Measurements from ENCODE around the gene CLPTM1.
"Not testable (repeated sequence)": the region's sequence is repeated elsewhere in the genome, so short reads cannot be mapped to it uniquely, and the experiment has no call there.

CLPTM1 gene

DNA sequence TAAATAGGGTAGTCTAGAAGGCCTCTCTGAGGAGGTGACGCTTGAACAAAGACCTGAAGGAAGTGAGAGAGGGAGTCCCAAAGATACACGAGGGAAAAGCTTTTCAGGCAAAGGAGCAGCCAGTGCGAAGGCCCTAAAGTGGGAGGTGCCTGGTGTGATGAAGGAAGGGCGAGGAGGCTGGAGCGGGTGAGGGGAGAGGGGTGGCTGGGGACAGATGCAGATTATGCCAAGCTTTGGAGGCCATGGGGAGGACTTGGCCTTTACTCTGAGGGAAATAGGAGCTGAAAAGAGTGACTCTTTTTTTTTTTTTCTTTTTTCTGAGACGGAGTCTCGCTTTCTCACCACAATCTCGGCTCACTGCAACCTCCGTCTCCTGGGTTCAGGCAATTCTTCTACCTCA, 2.9 kb downstream of the CLPTM1 start:
- Histone ChIP-seq H3K27ac (no peak overlapping the region), H3K4me3 (no peak overlapping the region)
- no peak for DNase-seq (ENCODE audit: low spot score)
- TF ChIP-seq, protein P1, sequence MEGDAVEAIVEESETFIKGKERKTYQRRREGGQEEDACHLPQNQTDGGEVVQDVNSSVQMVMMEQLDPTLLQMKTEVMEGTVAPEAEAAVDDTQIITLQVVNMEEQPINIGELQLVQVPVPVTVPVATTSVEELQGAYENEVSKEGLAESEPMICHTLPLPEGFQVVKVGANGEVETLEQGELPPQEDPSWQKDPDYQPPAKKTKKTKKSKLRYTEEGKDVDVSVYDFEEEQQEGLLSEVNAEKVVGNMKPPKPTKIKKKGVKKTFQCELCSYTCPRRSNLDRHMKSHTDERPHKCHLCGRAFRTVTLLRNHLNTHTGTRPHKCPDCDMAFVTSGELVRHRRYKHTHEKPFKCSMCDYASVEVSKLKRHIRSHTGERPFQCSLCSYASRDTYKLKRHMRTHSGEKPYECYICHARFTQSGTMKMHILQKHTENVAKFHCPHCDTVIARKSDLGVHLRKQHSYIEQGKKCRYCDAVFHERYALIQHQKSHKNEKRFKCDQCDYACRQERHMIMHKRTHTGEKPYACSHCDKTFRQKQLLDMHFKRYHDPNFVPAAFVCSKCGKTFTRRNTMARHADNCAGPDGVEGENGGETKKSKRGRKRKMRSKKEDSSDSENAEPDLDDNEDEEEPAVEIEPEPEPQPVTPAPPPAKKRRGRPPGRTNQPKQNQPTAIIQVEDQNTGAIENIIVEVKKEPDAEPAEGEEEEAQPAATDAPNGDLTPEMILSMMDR (IDR thresholded peaks at IDR 0.05), result no peak

GRCh38 chr19:44959691-44960090, 4.5 kb downstream of the CLPTM1 start:
- Histone ChIP-seq H3K27ac (no peak overlapping the region), H3K4me3 (no peak overlapping the region)
- TF ChIP-seq, protein P1 (IDR thresholded peaks at IDR 0.05), result no peak
- DNase-seq (ENCODE audit: low spot score), result no peak

GRCh38 chr19:44960906-44961728, 5.9 kb downstream of the CLPTM1 start:
- Histone ChIP-seq H3K27ac (no peak overlapping the region), H3K4me3 (no peak overlapping the region)
- DNase-seq (ENCODE audit: low spot score), result no peak
- TF ChIP-seq, protein P1 (IDR thresholded peaks at IDR 0.05), result no peak

GRCh38 chr19:44961821-44962220, 6.6 kb downstream of the CLPTM1 start:
- H3K27ac ChIP-seq, result no peak overlapping the region
- TF ChIP-seq, protein P1 (IDR thresholded peaks at IDR 0.05), result no peak
- H3K4me3 ChIP-seq, result no peak overlapping the region
- DNase-seq (ENCODE audit: low spot score), result no peak

GRCh38 chr19:44968118-44968517, 12.9 kb downstream of the CLPTM1 start:
- DNase-seq (ENCODE audit: low spot score), result no peak
- Histone ChIP-seq H3K4me3 (no peak overlapping the region), H3K27ac (no peak overlapping the region)
- TF ChIP-seq, protein P1 (IDR thresholded peaks at IDR 0.05), result no peak

DNA sequence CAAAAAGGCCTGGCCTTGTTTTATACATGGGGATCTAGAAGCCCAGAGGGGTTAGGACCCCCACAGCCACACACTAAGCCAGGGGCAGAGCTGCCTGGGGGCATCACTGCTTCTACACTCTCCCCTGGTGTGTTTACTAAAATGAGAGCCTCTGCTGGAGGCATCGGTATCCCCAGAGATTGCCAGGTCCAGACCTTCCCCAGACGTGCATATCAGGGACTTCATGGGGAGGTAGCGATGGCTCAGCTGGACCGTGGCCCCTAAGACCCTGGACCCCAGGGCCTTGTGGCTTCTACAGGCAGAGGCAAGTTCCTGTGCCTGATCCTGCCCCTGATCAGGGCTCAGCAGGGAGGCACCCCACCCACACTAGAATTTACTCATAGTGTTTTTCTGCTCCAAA, 13.5 kb downstream of the CLPTM1 start:
- Histone ChIP-seq H3K27ac (no peak overlapping the region), H3K4me3 (no peak overlapping the region)
- TF ChIP-seq, protein P1 (IDR thresholded peaks at IDR 0.05), result no peak
- DNase-seq (ENCODE audit: low spot score), result no peak

- TF ChIP-seq, protein P1 (IDR thresholded peaks at IDR 0.05), result no peak
- no peak overlapping the region for H3K27ac ChIP-seq
- no peak for DNase-seq (ENCODE audit: low spot score)
- H3K4me3 ChIP-seq, result no peak overlapping the region
These were observed 14.3 kb downstream of the CLPTM1 start for GRCh38 chr19:44969437-44969836.

DNA sequence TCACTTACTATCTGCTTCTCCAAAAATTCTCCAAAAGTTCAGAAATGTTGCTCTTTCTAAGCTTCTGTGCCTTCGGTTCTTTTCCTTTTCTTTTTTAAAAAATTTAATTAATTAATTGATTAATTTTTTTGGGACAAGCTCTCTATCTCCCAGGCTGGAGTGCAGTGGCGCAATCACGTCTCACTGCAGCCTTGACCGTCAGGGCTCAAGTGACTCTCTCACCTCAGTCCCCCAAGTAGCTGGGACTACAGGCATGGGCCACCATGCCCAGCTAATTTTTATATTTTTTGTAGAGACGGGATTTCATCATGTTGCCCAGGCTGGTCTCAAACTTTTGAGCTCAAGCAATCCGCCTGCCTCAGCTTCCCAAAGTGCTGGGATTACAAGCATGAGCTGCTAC, 16.3 kb downstream of the CLPTM1 start:
- H3K27ac ChIP-seq; H3K4me3 ChIP-seq; DNase-seq (ENCODE audit: low spot score): not testable (repeated sequence)

All from coronary artery (tissue), 2 donors.